SH-SY5Y (cell line): ENCODE results near the gene RGS3.

Experiments used
- GATA2 ChIP-seq: IDR thresholded peaks from 2 replicates; pipeline ENCODE4 v1.6.1; 2011; ENCODE audit warnings: mild to moderate bottlenecking, low read depth, low read length
- GATA3 ChIP-seq: IDR thresholded peaks from 2 replicates; pipeline ENCODE4 v1.6.1; 2011; ENCODE audit warnings: low read depth, mild to moderate bottlenecking, low read length, moderate library complexity

- TF ChIP-seq GATA2 (no peak), GATA3 (no peak)
Observed at GRCh38 chr9:113580954-113581311, 117.4 kb downstream of the RGS3 start.
